Upper lobe of left lung (tissue), 4 donors: Measurements from ENCODE around the gene TRHDE.

ENCODE experiments used
- POLR2A ChIP-seq, 4 donors: fragments of 450-650 bp; IDR thresholded peaks; one replicate each; pipeline ENCODE4 v1.5.1; 2016 to 2017; ENCODE audit warnings: antibody characterized with exemption in 4 of 4, mild to moderate bottlenecking in 2 of 4
- POLR2AphosphoS5 ChIP-seq, 2 donors: sonication (generic); formaldehyde crosslinking; IDR thresholded peaks; one replicate each; pipeline ENCODE4 v1.5.1; 2017; ENCODE audit warnings: antibody characterized with exemption in 2 of 2
- TF ChIP-seq, protein P1 (sequence below), 6 experiments: fragments of 450-650 bp in 4 of 6; fragments of 200-600 bp in 2 of 6; sonication (generic) in 2 of 6; IDR thresholded peaks; one replicate each; pipeline ENCODE4 v1.5.1; 2016 to 2019; ENCODE audit warnings: antibody characterized with exemption in 6 of 6

DNA sequence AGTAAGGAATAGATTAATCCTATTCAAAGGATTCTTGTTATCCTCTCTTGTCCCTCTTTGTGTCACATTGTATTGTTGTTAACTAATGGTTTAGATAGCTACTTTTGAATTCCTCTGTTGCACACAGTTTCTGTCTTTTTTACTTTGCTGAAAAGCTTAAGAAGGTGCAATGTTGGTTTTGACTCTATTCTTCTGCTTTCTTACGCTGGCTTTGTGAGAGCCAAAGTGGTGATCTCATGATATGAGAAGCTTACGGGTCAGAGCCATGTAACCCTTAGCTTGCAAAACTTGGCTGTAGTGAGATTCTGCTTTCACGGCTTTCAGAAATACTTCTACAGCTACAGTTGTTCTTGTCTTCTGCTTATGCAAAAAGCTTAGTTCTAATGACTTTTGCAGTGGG lies 239.7 kb downstream of the TRHDE start:
- TF ChIP-seq, protein P1, sequence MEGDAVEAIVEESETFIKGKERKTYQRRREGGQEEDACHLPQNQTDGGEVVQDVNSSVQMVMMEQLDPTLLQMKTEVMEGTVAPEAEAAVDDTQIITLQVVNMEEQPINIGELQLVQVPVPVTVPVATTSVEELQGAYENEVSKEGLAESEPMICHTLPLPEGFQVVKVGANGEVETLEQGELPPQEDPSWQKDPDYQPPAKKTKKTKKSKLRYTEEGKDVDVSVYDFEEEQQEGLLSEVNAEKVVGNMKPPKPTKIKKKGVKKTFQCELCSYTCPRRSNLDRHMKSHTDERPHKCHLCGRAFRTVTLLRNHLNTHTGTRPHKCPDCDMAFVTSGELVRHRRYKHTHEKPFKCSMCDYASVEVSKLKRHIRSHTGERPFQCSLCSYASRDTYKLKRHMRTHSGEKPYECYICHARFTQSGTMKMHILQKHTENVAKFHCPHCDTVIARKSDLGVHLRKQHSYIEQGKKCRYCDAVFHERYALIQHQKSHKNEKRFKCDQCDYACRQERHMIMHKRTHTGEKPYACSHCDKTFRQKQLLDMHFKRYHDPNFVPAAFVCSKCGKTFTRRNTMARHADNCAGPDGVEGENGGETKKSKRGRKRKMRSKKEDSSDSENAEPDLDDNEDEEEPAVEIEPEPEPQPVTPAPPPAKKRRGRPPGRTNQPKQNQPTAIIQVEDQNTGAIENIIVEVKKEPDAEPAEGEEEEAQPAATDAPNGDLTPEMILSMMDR (IDR thresholded peaks at IDR 0.05): no peak
- TF ChIP-seq POLR2A (IDR thresholded peaks at IDR 0.05): no peak
- TF ChIP-seq POLR2AphosphoS5 (IDR thresholded peaks at IDR 0.05): no peak
